Smooth muscle cell (in vitro differentiated cells): ENCODE data around the gene DCBLD2. TPM values are rescaled to one million over a fixed set of nuclear protein-coding genes. Genes with fewer than 3 reads are reported as not detected.

Experiments
- DNase-seq: peaks from one replicate; lab custom pipeline; 2025; ENCODE audit not compliant: unreplicated experiment; lab: John Stamatoyannopoulos, UW
- H2AFZ ChIP-seq: fragments of 200-600 bp; sonication (generic); 2 replicates; pipeline ENCODE4 v1.6.0; 2016; ENCODE audit warnings: antibody characterized with exemption, low read depth, mild to moderate bottlenecking
- H3F3A ChIP-seq: fragments of 200-600 bp; sonication (generic); 2 replicates; pipeline ENCODE4 v1.6.0; 2017; ENCODE audit warnings: antibody characterized with exemption, low read depth
- H3K27ac ChIP-seq: fragments of 200-600 bp; sonication (generic); 2 replicates; pipeline ENCODE4 v1.5.1; 2016; ENCODE audit warnings: low read depth, mild to moderate bottlenecking
- H3K27me3 ChIP-seq: fragments of 200-600 bp; sonication (generic); 2 replicates; pipeline ENCODE4 v1.6.1; 2016; ENCODE audit warnings: low read depth, mild to moderate bottlenecking
- H3K36me3 ChIP-seq: fragments of 200-600 bp; sonication (generic); 2 replicates; pipeline ENCODE4 v1.5.1; 2016; ENCODE audit warnings: low read depth
- H3K4me1 ChIP-seq: fragments of 200-600 bp; sonication (generic); 2 replicates; pipeline ENCODE4 v1.5.1; 2016; ENCODE audit warnings: low read depth
- H3K4me2 ChIP-seq: fragments of 200-600 bp; sonication (generic); 2 replicates; pipeline ENCODE4 v1.6.0; 2016; ENCODE audit warnings: mild to moderate bottlenecking
- H3K4me3 ChIP-seq: fragments of 200-600 bp; sonication (generic); 2 replicates; pipeline ENCODE4 v1.5.1; 2016; ENCODE audit warnings: mild to moderate bottlenecking
- H3K79me2 ChIP-seq: fragments of 200-600 bp; sonication (generic); 2 replicates; pipeline ENCODE4 v1.6.0; 2016; ENCODE audit warnings: low read depth, mild to moderate bottlenecking
- H3K9ac ChIP-seq: fragments of 200-600 bp; sonication (generic); 2 replicates; pipeline ENCODE4 v1.6.0; 2016; ENCODE audit warnings: low read depth
- H3K9me3 ChIP-seq: fragments of 200-600 bp; sonication (generic); replicated peaks from 2 replicates; pipeline ENCODE4 v1.5.1; 2016; ENCODE audit warnings: low read depth
- H4K20me1 ChIP-seq: fragments of 200-600 bp; sonication (generic); 2 replicates; pipeline ENCODE4 v1.6.0; 2016; ENCODE audit warnings: low read depth
- WGBS: methylation state at CpG from one replicate; pipeline ENCODE4 v1.1.7; 2016; ENCODE audit warnings: low lambda C conversion rate; 5-methylcytosine and 5-hydroxymethylcytosine counted together
- polyA plus RNA-seq: library from polyadenylated mRNA; unstranded; fragments of >200 nt; fragmentation: Nextera tagmentation; extraction: Ambion mirVana; gene quantifications from 2 replicates; pipeline ENCODE4 v1.2.1, GENCODE V29; 2016
- total RNA-seq: library from RNA; depleted of rRNA; stranded (reverse); fragments of >200 nt; gene quantifications from 2 replicates; pipeline ENCODE4 v1.2.3, GENCODE V29; 2014
- TF ChIP-seq, protein P1 (sequence below): fragments of 200-600 bp; sonication (generic); IDR thresholded peaks from 2 replicates; pipeline ENCODE4 v1.5.1; 2017; ENCODE audit warnings: borderline replicate concordance, mild to moderate bottlenecking, antibody characterized with exemption; ENCODE audit not compliant: insufficient read depth, poor library complexity, severe bottlenecking

Gene DCBLD2
- total and polyA plus RNA-seq, 2 experiments from 2014 or later = 39.9 to 111 TPM

- Histone ChIP-seq H3K4me2 (peak overlapping the region; percentile 68), H3F3A (peaks cover 25% of the 10 kb centered on the region), H3K4me1 (peaks cover 10% of the 10 kb centered on the region), H3K27me3 (no peaks in the 10 kb centered on the region), H3K4me3 (no peak overlapping the region), H4K20me1 (no peaks in the 10 kb centered on the region), H3K27ac (peak overlapping the region; percentile 97), H2AFZ (no peak overlapping the region), H3K36me3 (no peaks in the 10 kb centered on the region), H3K9me3 (no peaks in the 10 kb centered on the region), H3K9ac (peak overlapping the region; percentile 86), H3K79me2 (no peaks in the 10 kb centered on the region)
- 59% methylated on average over 5 of the region's 5 CpGs for WGBS
- TF ChIP-seq, protein P1, sequence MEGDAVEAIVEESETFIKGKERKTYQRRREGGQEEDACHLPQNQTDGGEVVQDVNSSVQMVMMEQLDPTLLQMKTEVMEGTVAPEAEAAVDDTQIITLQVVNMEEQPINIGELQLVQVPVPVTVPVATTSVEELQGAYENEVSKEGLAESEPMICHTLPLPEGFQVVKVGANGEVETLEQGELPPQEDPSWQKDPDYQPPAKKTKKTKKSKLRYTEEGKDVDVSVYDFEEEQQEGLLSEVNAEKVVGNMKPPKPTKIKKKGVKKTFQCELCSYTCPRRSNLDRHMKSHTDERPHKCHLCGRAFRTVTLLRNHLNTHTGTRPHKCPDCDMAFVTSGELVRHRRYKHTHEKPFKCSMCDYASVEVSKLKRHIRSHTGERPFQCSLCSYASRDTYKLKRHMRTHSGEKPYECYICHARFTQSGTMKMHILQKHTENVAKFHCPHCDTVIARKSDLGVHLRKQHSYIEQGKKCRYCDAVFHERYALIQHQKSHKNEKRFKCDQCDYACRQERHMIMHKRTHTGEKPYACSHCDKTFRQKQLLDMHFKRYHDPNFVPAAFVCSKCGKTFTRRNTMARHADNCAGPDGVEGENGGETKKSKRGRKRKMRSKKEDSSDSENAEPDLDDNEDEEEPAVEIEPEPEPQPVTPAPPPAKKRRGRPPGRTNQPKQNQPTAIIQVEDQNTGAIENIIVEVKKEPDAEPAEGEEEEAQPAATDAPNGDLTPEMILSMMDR = no peak
- DNase-seq = no peak
Measured at GRCh38 chr3:98778383-98778782, 123.1 kb downstream of the DCBLD2 start.

- peaks cover 25% of the 10 kb centered on the region for H3F3A ChIP-seq
- TF ChIP-seq, protein P1 = no peak
Measured at GRCh38 chr3:98777801-98778220, 123.7 kb downstream of the DCBLD2 start.

DNA sequence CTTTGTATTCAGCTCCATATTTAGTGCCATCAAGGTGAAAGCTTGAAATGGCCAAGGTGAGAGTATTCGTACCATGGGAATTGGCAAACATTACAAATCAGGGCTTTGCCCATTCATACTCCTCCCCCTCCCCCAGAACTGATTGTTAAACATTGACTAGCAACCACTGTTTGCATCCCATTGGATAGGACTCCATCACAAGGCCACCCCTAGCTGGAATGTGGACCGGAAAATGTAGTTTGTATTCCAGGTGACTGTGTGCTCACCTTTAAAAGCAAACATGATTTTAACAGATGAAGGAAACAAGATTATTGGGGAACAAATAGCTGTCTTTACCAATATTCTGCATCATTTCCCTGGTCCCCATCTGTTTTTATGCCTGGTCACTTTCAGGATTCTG, 124.2 kb downstream of the DCBLD2 start:
- H3K4me1 ChIP-seq = peaks cover 10% of the 10 kb centered on the region
- H3K9me3 ChIP-seq = no peaks in the 10 kb centered on the region
- H2AFZ ChIP-seq = no peak overlapping the region
- no peak overlapping the region for H3K4me3 ChIP-seq
- H3K4me2 ChIP-seq = peak overlapping the region; percentile 68
- 98% methylated on average over 2 of the region's 2 CpGs for WGBS
- TF ChIP-seq, protein P1 = no peak
- no peaks in the 10 kb centered on the region for H3K27me3 ChIP-seq
- peak overlapping the region; percentile 97 for H3K27ac ChIP-seq
- H3F3A ChIP-seq = peaks cover 25% of the 10 kb centered on the region
- no peaks in the 10 kb centered on the region for H3K36me3 ChIP-seq
- H3K79me2 ChIP-seq = no peaks in the 10 kb centered on the region
- DNase-seq = no peak
- no peaks in the 10 kb centered on the region for H4K20me1 ChIP-seq
- peak overlapping the region; percentile 86 for H3K9ac ChIP-seq

More at GRCh38 chr3:98777801-98778220, 123.7 kb downstream of the DCBLD2 start:
- Histone ChIP-seq H4K20me1 (no peaks in the 10 kb centered on the region), H3K4me1 (peaks cover 10% of the 10 kb centered on the region), H3K36me3 (no peaks in the 10 kb centered on the region), H3K9ac (peak overlapping the region; percentile 86), H3K9me3 (no peaks in the 10 kb centered on the region), H3K27me3 (no peaks in the 10 kb centered on the region), H2AFZ (no peak overlapping the region), H3K79me2 (no peaks in the 10 kb centered on the region), H3K4me2 (peak overlapping the region; percentile 68), H3K4me3 (no peak overlapping the region), H3K27ac (peak overlapping the region; percentile 97)
- no peak for DNase-seq

DNA sequence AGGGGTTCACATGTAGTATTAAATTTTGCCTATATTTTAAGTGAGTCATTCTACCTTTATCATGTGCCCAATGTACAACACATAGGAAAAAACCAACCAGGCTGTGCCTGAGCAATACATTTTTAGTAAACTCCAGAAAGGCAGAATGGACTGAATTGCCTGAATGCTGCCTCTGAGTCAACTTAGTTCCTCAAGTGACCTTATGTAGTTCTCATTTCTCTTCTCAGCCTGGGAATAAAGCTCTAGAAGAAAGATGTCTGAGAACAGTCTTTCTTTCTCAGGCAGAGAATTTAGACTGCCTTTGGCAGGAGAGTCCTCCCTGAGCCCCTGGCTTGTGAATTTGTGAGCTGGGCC, 125.4 kb downstream of the DCBLD2 start:
- H3K4me1 ChIP-seq = peaks cover 10% of the 10 kb centered on the region
- H3K36me3 ChIP-seq = no peaks in the 10 kb centered on the region
- no peaks in the 10 kb centered on the region for H4K20me1 ChIP-seq
- TF ChIP-seq, protein P1 = no peak
- H2AFZ ChIP-seq = no peak overlapping the region
- H3K27ac ChIP-seq = peak overlapping the region; percentile 97
- no peak for DNase-seq
- no peaks in the 10 kb centered on the region for H3K9me3 ChIP-seq
- no peaks in the 10 kb centered on the region for H3K79me2 ChIP-seq
- peaks cover 25% of the 10 kb centered on the region for H3F3A ChIP-seq
- no peaks in the 10 kb centered on the region for H3K27me3 ChIP-seq
- H3K9ac ChIP-seq = no peak overlapping the region
- no peak overlapping the region for H3K4me2 ChIP-seq
- H3K4me3 ChIP-seq = no peak overlapping the region
